GM19372 (cell line): ENCODE data around the gene MYO9A.

Experiments
- ATAC-seq: cut with Tn5 transposase; IDR thresholded peaks from one replicate; pipeline ENCODE4 v1.9.1; 2021; ENCODE audit warnings: mild to moderate bottlenecking, low read depth, moderate library complexity; ENCODE audit not compliant: unreplicated experiment

Gene MYO9A

GRCh38 chr15:72141171-72142084 is 23.5 kb upstream of the MYO9A start:
- ATAC-seq, result peak; percentile 100

- no peak for ATAC-seq
These were observed 22.1 kb upstream of the MYO9A start for GRCh38 chr15:72140088-72140487.

- no peak for ATAC-seq
These were observed 21.7 kb upstream of the MYO9A start for GRCh38 chr15:72139667-72140066.

GRCh38 chr15:72136170-72137051 is 18.5 kb upstream of the MYO9A start:
- no peak for ATAC-seq

- ATAC-seq, result no peak
These were observed 17.8 kb upstream of the MYO9A start for GRCh38 chr15:72135719-72136118.

- no peak for ATAC-seq
These were observed 15.3 kb upstream of the MYO9A start for GRCh38 chr15:72133211-72133610.

GRCh38 chr15:72131922-72132321 is 14.0 kb upstream of the MYO9A start:
- no peak for ATAC-seq

- no peak for ATAC-seq
These were observed 12.3 kb upstream of the MYO9A start for GRCh38 chr15:72130272-72130671.

- ATAC-seq, result no peak
These were observed 10.4 kb upstream of the MYO9A start for GRCh38 chr15:72128359-72128758.

- no peak for ATAC-seq
These were observed 9.9 kb upstream of the MYO9A start for GRCh38 chr15:72127724-72128322.

GRCh38 chr15:72124218-72124617 is 6.3 kb upstream of the MYO9A start:
- no peak for ATAC-seq

GRCh38 chr15:72117486-72118016 is 399 bp downstream of the MYO9A start:
- peak; percentile 62 for ATAC-seq

- ATAC-seq, result no peak
These were observed 1.0 kb downstream of the MYO9A start for GRCh38 chr15:72116731-72117485.

GRCh38 chr15:72113347-72114031 is 4.5 kb downstream of the MYO9A start:
- ATAC-seq, result no peak

- ATAC-seq, result no peak
These were observed 5.1 kb downstream of the MYO9A start for GRCh38 chr15:72112805-72113204.

- ATAC-seq, result no peak
These were observed 5.8 kb downstream of the MYO9A start for GRCh38 chr15:72112116-72112515.

- ATAC-seq, result no peak
These were observed 7.6 kb downstream of the MYO9A start for GRCh38 chr15:72110355-72110754.

- no peak for ATAC-seq
These were observed 11.9 kb downstream of the MYO9A start for GRCh38 chr15:72106068-72106467.

- ATAC-seq, result no peak
These were observed 12.8 kb downstream of the MYO9A start for GRCh38 chr15:72105111-72105510.
